ENCODE measurements around the gene AK5. TPM values are rescaled to one million over a fixed set of nuclear protein-coding genes. Genes with fewer than 3 reads are reported as not detected.

Gene AK5
- total and polyA plus RNA-seq, 8 donors: 0.11 to 0.87 (median 0.28) TPM; not detected in 1

DNA sequence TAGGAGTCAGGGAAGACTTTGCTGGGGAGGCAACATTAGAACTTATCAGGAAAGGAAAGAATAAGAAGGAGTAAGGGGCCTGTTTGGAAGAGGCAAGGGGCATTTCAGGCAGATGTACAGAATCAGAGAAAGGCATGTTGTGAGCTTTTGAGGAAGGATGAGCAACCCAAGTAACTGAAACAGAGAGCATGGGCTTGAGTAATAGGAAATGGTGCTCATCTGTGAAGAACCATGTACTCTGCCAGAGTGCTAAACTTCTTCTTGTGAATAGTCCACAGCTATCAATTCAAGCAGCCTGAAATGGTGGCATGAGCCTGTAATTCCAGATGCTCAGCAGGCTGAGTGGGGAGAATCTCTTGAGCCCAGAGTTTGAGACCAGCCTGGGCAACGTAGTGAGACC, 43.4 kb upstream of the AK5 start:
- intact Hi-C loops (cut with DNase I): no loop called here
- WGBS, 2 donors: 59 to 72% methylated on average over 1 of the region's 1 CpG

DNA sequence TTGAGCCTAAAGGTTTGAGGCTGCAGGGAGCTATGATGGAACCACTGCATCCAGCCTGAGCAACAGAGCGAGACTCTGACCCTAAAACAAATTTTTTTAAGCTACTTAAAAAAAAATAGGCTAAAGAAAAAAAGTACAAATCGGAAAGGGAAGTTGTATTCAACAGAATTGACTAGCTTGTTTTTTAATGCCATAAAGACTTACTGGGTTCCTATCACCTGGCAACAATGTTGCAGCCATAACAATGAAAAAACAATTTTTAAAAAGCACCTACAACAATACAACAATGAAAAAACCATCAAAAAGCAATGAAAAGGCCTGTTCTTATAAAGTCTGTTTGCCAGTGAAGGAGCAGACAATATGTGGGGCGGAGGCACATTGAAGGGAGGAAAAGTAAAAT, 42.5 kb upstream of the AK5 start:
- TF ChIP-seq, protein P1, sequence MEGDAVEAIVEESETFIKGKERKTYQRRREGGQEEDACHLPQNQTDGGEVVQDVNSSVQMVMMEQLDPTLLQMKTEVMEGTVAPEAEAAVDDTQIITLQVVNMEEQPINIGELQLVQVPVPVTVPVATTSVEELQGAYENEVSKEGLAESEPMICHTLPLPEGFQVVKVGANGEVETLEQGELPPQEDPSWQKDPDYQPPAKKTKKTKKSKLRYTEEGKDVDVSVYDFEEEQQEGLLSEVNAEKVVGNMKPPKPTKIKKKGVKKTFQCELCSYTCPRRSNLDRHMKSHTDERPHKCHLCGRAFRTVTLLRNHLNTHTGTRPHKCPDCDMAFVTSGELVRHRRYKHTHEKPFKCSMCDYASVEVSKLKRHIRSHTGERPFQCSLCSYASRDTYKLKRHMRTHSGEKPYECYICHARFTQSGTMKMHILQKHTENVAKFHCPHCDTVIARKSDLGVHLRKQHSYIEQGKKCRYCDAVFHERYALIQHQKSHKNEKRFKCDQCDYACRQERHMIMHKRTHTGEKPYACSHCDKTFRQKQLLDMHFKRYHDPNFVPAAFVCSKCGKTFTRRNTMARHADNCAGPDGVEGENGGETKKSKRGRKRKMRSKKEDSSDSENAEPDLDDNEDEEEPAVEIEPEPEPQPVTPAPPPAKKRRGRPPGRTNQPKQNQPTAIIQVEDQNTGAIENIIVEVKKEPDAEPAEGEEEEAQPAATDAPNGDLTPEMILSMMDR (IDR thresholded peaks at IDR 0.05): no peak
- peaks cover 0 to 4% (median 0%) of the 10 kb centered on the region in 4 donors for H3K9me3 ChIP-seq
- H3K27me3 ChIP-seq: no peaks in the 10 kb centered on the region
- whole genome bisulfite sequencing, 2 donors: 61 to 64% methylated on average over 3 of the region's 3 CpGs
- ATAC-seq (no peak), FAIRE-seq (no peak), DNase-seq (no peak)
- intact Hi-C loops (cut with DNase I): no loop called here
- no peaks in the 10 kb centered on the region for H3K36me3 ChIP-seq
- no peaks in the 10 kb centered on the region for H3K4me1 ChIP-seq
- no peak overlapping the region for H3K27ac ChIP-seq
- no peak overlapping the region for H3K4me3 ChIP-seq

More for the DNA sequence above, 43.4 kb upstream of the AK5 start:
- DNase-seq (no peak), FAIRE-seq (no peak), ATAC-seq (no peak)
- Histone ChIP-seq H3K4me1 (no peaks in the 10 kb centered on the region), H3K9me3 (peaks cover 0 to 4% (median 0%) of the 10 kb centered on the region in 4 donors), H3K4me3 (no peak overlapping the region), H3K27ac (no peak overlapping the region), H3K36me3 (no peaks in the 10 kb centered on the region), H3K27me3 (no peaks in the 10 kb centered on the region)
- TF ChIP-seq, protein P1 (IDR thresholded peaks at IDR 0.05): no peak

GRCh38 chr1:77245830-77246229, 36.0 kb upstream of the AK5 start:
- TF ChIP-seq, protein P1 (IDR thresholded peaks at IDR 0.05): no peak
- Histone ChIP-seq H3K9me3 (peaks cover 0 to 4% (median 0%) of the 10 kb centered on the region in 4 donors), H3K36me3 (no peaks in the 10 kb centered on the region), H3K27me3 (no peaks in the 10 kb centered on the region), H3K27ac (no peak overlapping the region), H3K4me3 (no peak overlapping the region), H3K4me1 (no peaks in the 10 kb centered on the region)
- DNase-seq: no peak
- ATAC-seq: no peak
- intact Hi-C loops (cut with DNase I): no loop called here
- no peak for FAIRE-seq
- 52 to 53% methylated on average over 2 of the region's 2 CpGs for whole genome bisulfite sequencing, 2 donors

GRCh38 chr1:77250126-77250525, 31.7 kb upstream of the AK5 start:
- intact Hi-C loops (cut with DNase I): no loop called here
- no peaks in the 10 kb centered on the region for H3K27me3 ChIP-seq
- WGBS, 2 donors: 72 to 85% methylated on average over 1 of the region's 1 CpG
- H3K4me3 ChIP-seq: no peak overlapping the region
- no peaks in the 10 kb centered on the region for H3K36me3 ChIP-seq
- FAIRE-seq (no peak), ATAC-seq (no peak), DNase-seq (no peak)
- TF ChIP-seq, protein P1 (IDR thresholded peaks at IDR 0.05): no peak
- H3K9me3 ChIP-seq: no peaks in the 10 kb centered on the region
- no peak overlapping the region for H3K27ac ChIP-seq
- no peaks in the 10 kb centered on the region for H3K4me1 ChIP-seq

- FAIRE-seq: no peak
- TF ChIP-seq, protein P1 (IDR thresholded peaks at IDR 0.05): no peak
- no peaks in the 10 kb centered on the region for H3K36me3 ChIP-seq
- 69 to 80% methylated on average over 1 of the region's 1 CpG for WGBS, 2 donors
- H3K4me3 ChIP-seq: no peak overlapping the region
- intact Hi-C loops (cut with DNase I): no loop called here
- no peak for DNase-seq
- H3K27ac ChIP-seq: no peak overlapping the region
- no peaks in the 10 kb centered on the region for H3K4me1 ChIP-seq
- no peaks in the 10 kb centered on the region for H3K9me3 ChIP-seq
- no peak for ATAC-seq
- no peaks in the 10 kb centered on the region for H3K27me3 ChIP-seq
These were observed 28.6 kb upstream of the AK5 start for GRCh38 chr1:77253211-77253610.

All from pancreas (tissue), 10 donors.